ENCODE measurements around the gene DPY19L1. TPM values are rescaled to one million over a fixed set of nuclear protein-coding genes. Genes with fewer than 3 reads are reported as not detected.
"Not testable (repeated sequence)": the region's sequence is repeated elsewhere in the genome, so short reads cannot be mapped to it uniquely, and the experiment has no call there.

DPY19L1 gene
- total and polyA plus RNA-seq, 3 donors from 2014 or later = 40.2 to 63.8 (median 53.4) TPM

GRCh38 chr7:34918198-34918861 is 119.0 kb downstream of the DPY19L1 start:
- H3K4me3 ChIP-seq; H3K9me3 ChIP-seq; H3K27ac ChIP-seq; DNase-seq; H3K4me1 ChIP-seq; H3K36me3 ChIP-seq (ENCODE audit: low read depth, missing control alignments); intact Hi-C loops (cut with DNase I; ENCODE audit: low total_unique reads); H3K27me3 ChIP-seq: not testable (repeated sequence)
- WGBS, 2 donors = 54 to 56% methylated on average over 5 to 6 of the region's 6 CpGs

GRCh38 chr7:34917515-34917914 is 119.8 kb downstream of the DPY19L1 start:
- 89 to 100% methylated on average over 2 to 4 of the region's 4 CpGs for WGBS, 2 donors

GRCh38 chr7:34916267-34916666 is 121.0 kb downstream of the DPY19L1 start:
- 87 to 92% methylated on average over 2 of the region's 2 CpGs for WGBS, 2 donors
- H3K27me3 ChIP-seq = no peaks in the 10 kb centered on the region
- intact Hi-C loops (cut with DNase I; ENCODE audit: low total_unique reads) = no loop called here
- DNase-seq = no peak
- H3K9me3 ChIP-seq = no peaks in the 10 kb centered on the region
- no peak overlapping the region for H3K27ac ChIP-seq
- no peaks in the 10 kb centered on the region for H3K36me3 ChIP-seq (ENCODE audit: low read depth, missing control alignments)
- H3K4me1 ChIP-seq = no peaks in the 10 kb centered on the region
- TF ChIP-seq CTCF (IDR thresholded peaks at IDR 0.05) (no peak), POLR2A (IDR thresholded peaks at IDR 0.05) (no peak)
- no peak overlapping the region for H3K4me3 ChIP-seq

More at GRCh38 chr7:34917515-34917914, 119.8 kb downstream of the DPY19L1 start:
- H3K4me1 ChIP-seq; H3K9me3 ChIP-seq; H3K27me3 ChIP-seq; intact Hi-C loops (cut with DNase I; ENCODE audit: low total_unique reads); H3K36me3 ChIP-seq (ENCODE audit: low read depth, missing control alignments); H3K27ac ChIP-seq; H3K4me3 ChIP-seq; DNase-seq: not testable (repeated sequence)

- H3K36me3 ChIP-seq (ENCODE audit: low read depth, missing control alignments) = no peaks in the 10 kb centered on the region
- no peak overlapping the region for H3K4me3 ChIP-seq
- WGBS, 2 donors = 97% methylated on average over 2 of the region's 2 CpGs
- H3K4me1 ChIP-seq = no peaks in the 10 kb centered on the region
- H3K27ac ChIP-seq = no peak overlapping the region
- TF ChIP-seq CTCF (IDR thresholded peaks at IDR 0.05) (no peak), POLR2A (IDR thresholded peaks at IDR 0.05) (no peak)
- H3K9me3 ChIP-seq = no peaks in the 10 kb centered on the region
- no peak for DNase-seq
- no peaks in the 10 kb centered on the region for H3K27me3 ChIP-seq
- intact Hi-C loops (cut with DNase I; ENCODE audit: low total_unique reads) = no loop called here
These were observed 125.0 kb downstream of the DPY19L1 start for GRCh38 chr7:34912236-34912635.

GRCh38 chr7:34906266-34906850 is 130.9 kb downstream of the DPY19L1 start:
- H3K9me3 ChIP-seq; DNase-seq; intact Hi-C loops (cut with DNase I; ENCODE audit: low total_unique reads); H3K27ac ChIP-seq; H3K4me1 ChIP-seq; H3K36me3 ChIP-seq (ENCODE audit: low read depth, missing control alignments); H3K27me3 ChIP-seq: not testable (repeated sequence)
- peak overlapping the region in 1 of 2 donors; percentile 26 for H3K4me3 ChIP-seq
- 38 to 48% methylated on average over 20 to 30 of the region's 30 CpGs for WGBS, 2 donors

- no peaks in the 10 kb centered on the region for H3K4me1 ChIP-seq
- H3K4me3 ChIP-seq = no peak overlapping the region
- no peak for DNase-seq
- intact Hi-C loops (cut with DNase I; ENCODE audit: low total_unique reads) = no loop called here
- 67% methylated on average over 4 of the region's 4 CpGs for WGBS, 2 donors
- no peaks in the 10 kb centered on the region for H3K9me3 ChIP-seq
- H3K27ac ChIP-seq = no peak overlapping the region
- no peaks in the 10 kb centered on the region for H3K36me3 ChIP-seq (ENCODE audit: low read depth, missing control alignments)
- no peak for TF ChIP-seq CTCF (IDR thresholded peaks at IDR 0.05)
- TF ChIP-seq POLR2A (IDR thresholded peaks at IDR 0.05) = no peak
- H3K27me3 ChIP-seq = no peaks in the 10 kb centered on the region
These were observed 132.3 kb downstream of the DPY19L1 start for GRCh38 chr7:34904987-34905386.

GRCh38 chr7:34903921-34904320 is 133.4 kb downstream of the DPY19L1 start:
- intact Hi-C loops (cut with DNase I; ENCODE audit: low total_unique reads) = not testable (repeated sequence)
- 82 to 91% methylated on average over 2 of the region's 2 CpGs for WGBS, 2 donors

More at GRCh38 chr7:34903921-34904320, 133.4 kb downstream of the DPY19L1 start:
- H3K27me3 ChIP-seq; H3K36me3 ChIP-seq (ENCODE audit: low read depth, missing control alignments); H3K9me3 ChIP-seq; H3K27ac ChIP-seq; DNase-seq; H3K4me1 ChIP-seq; H3K4me3 ChIP-seq: not testable (repeated sequence)
